GM23338 (cell line): Measurements from ENCODE around the gene PRPF6. TPM values are rescaled to one million over a fixed set of nuclear protein-coding genes. Genes with fewer than 3 reads are reported as not detected.

Source experiments
- ATAC-seq: fragments of 200-7000 bp; cut with Tn5 transposase; 3 replicates; pipeline ENCODE4 v1.9.1; 2020
- DNase-seq: peaks from one replicate; pipeline ENCODE4 v3.0.0-alpha.2; 2015; ENCODE audit warnings: low spot score
- H2AFZ ChIP-seq: fragments of 200-600 bp; sonication (generic); 2 replicates; pipeline ENCODE4 v1.8.0; 2016; ENCODE audit warnings: antibody characterized with exemption, mild to moderate bottlenecking, moderate library complexity
- H3F3A ChIP-seq: fragments of 200-600 bp; sonication (generic); replicated peaks from 2 replicates; pipeline ENCODE4 v1.8.0; 2017; ENCODE audit warnings: antibody characterized with exemption, mixed run types, low read depth
- H3K27ac ChIP-seq: fragments of 200-600 bp; sonication (generic); 2 replicates; pipeline ENCODE4 v1.6.1; 2016; ENCODE audit warnings: low read depth
- H3K27me3 ChIP-seq: fragments of 200-600 bp; sonication (generic); 2 replicates; pipeline ENCODE4 v1.8.0; 2016; ENCODE audit warnings: mild to moderate bottlenecking, mixed run types, moderate library complexity; ENCODE audit not compliant: insufficient read depth
- H3K36me3 ChIP-seq: fragments of 200-600 bp; sonication (generic); 2 replicates; pipeline ENCODE4 v1.8.0; 2016; ENCODE audit warnings: mild to moderate bottlenecking; ENCODE audit not compliant: insufficient read depth
- H3K4me1 ChIP-seq: fragments of 200-600 bp; sonication (generic); 2 replicates; pipeline ENCODE4 v1.8.0; 2016; ENCODE audit warnings: mild to moderate bottlenecking, moderate library complexity; ENCODE audit not compliant: insufficient read depth
- H3K4me2 ChIP-seq: fragments of 200-600 bp; sonication (generic); 2 replicates; pipeline ENCODE4 v1.7.1; 2017; ENCODE audit warnings: mixed run types
- H3K4me3 ChIP-seq: fragments of 200-600 bp; sonication (generic); 2 replicates; pipeline ENCODE4 v1.6.1; 2016; ENCODE audit warnings: mixed run types
- H3K79me2 ChIP-seq: fragments of 200-600 bp; sonication (generic); replicated peaks from 2 replicates; pipeline ENCODE4 v1.8.0; 2017; ENCODE audit warnings: mild to moderate bottlenecking; ENCODE audit not compliant: insufficient read depth
- H3K9me2 ChIP-seq: fragments of 200-600 bp; sonication (generic); 2 replicates; pipeline ENCODE4 v1.8.0; 2017; ENCODE audit not compliant: insufficient read depth
- H4K20me1 ChIP-seq: fragments of 200-600 bp; sonication (generic); replicated peaks from 2 replicates; pipeline ENCODE4 v1.8.0; 2017; ENCODE audit warnings: mild to moderate bottlenecking; ENCODE audit not compliant: insufficient read depth
- H3K27ac Mint-ChIP-seq: 2 replicates; pipeline ENCODE4 v1.8.0; 2020; ENCODE audit warnings: inconsistent platforms, mild to moderate bottlenecking, moderate library complexity, mixed read lengths
- H3K27me3 Mint-ChIP-seq: 3 replicates; pipeline ENCODE4 v1.8.0; 2022; ENCODE audit warnings: low read depth, mild to moderate bottlenecking, moderate library complexity, mixed read lengths, inconsistent platforms; ENCODE audit not compliant: insufficient read depth, poor library complexity
- H3K36me3 Mint-ChIP-seq: 3 replicates; pipeline ENCODE4 v1.8.0; 2021; ENCODE audit warnings: low read depth, mild to moderate bottlenecking, inconsistent platforms, moderate library complexity, mixed read lengths
- H3K4me1 Mint-ChIP-seq: 3 replicates; pipeline ENCODE4 v1.8.0; 2020; ENCODE audit warnings: mild to moderate bottlenecking, inconsistent platforms, mixed read lengths
- H3K4me3 Mint-ChIP-seq: 3 replicates; pipeline ENCODE4 v1.8.0; 2021; ENCODE audit warnings: moderate library complexity, mild to moderate bottlenecking, inconsistent platforms, mixed read lengths
- H3K9me3 Mint-ChIP-seq: 3 replicates; pipeline ENCODE4 v1.8.0; 2020; ENCODE audit warnings: moderate library complexity, mild to moderate bottlenecking, inconsistent platforms, mixed read lengths
- CREB1 ChIP-seq: fragments of 250-450 bp; sonication (Bioruptor Pico); IDR thresholded peaks from 2 replicates; pipeline ENCODE4 v1.5.0; 2020; ENCODE audit warnings: low read depth, mild to moderate bottlenecking, moderate library complexity
- CTCF ChIP-seq, 2 experiments: fragments of 200-600 bp in 1 of 2; sonication (generic) in 1 of 2; conservative IDR thresholded peaks; 2 replicates each; pipeline versions ENCODE4 v1.5.1 to v1.6.1; 2016 to 2017; ENCODE audit warnings: antibody characterized with exemption in 2 of 2, low read depth in 2 of 2, mild to moderate bottlenecking in 2 of 2, moderate library complexity in 1 of 2
- ETS1 ChIP-seq: IDR thresholded peaks from 2 replicates; pipeline ENCODE4 v1.6.1; 2016; ENCODE audit warnings: antibody characterized with exemption
- EZH2 ChIP-seq: fragments of 200-600 bp; sonication (generic); IDR thresholded peaks from one replicate; pipeline ENCODE4 v1.8.0; 2017; ENCODE audit warnings: antibody characterized with exemption, mild to moderate bottlenecking, low read depth; ENCODE audit not compliant: unreplicated experiment
- EZH2phosphoT487 ChIP-seq: fragments of 200-600 bp; sonication (generic); IDR thresholded peaks from one replicate; pipeline ENCODE4 v1.8.1; 2018; ENCODE audit warnings: antibody characterized with exemption; ENCODE audit not compliant: unreplicated experiment
- JUNB ChIP-seq: IDR thresholded peaks from one replicate; pipeline ENCODE4 v1.6.1; 2016; ENCODE audit warnings: antibody characterized with exemption; ENCODE audit not compliant: unreplicated experiment
- NANOG ChIP-seq: IDR thresholded peaks from 2 replicates; pipeline ENCODE4 v1.6.1; 2016; ENCODE audit warnings: antibody characterized with exemption, borderline replicate concordance
- POLR2AphosphoS5 ChIP-seq: IDR thresholded peaks from 2 replicates; pipeline ENCODE4 v1.6.1; 2016; ENCODE audit warnings: antibody characterized with exemption, low read depth
- REST ChIP-seq: IDR thresholded peaks from one replicate; pipeline ENCODE4 v1.6.1; 2018; ENCODE audit warnings: antibody characterized with exemption; ENCODE audit not compliant: unreplicated experiment
- STAT1 ChIP-seq: IDR thresholded peaks from one replicate; pipeline ENCODE4 v1.6.1; 2016; ENCODE audit warnings: antibody characterized with exemption; ENCODE audit not compliant: unreplicated experiment
- ZNF114 ChIP-seq: fragments of 250-450 bp; sonication (Bioruptor Pico); IDR thresholded peaks from 2 replicates; pipeline ENCODE4 v1.5.0; 2020; ENCODE audit warnings: mild to moderate bottlenecking, moderate library complexity
- ZNF331 ChIP-seq: fragments of 250-450 bp; sonication (Bioruptor Pico); IDR thresholded peaks from 2 replicates; pipeline ENCODE4 v1.5.0; 2020; ENCODE audit warnings: low read depth, mild to moderate bottlenecking, moderate library complexity
- ZNF462 ChIP-seq: fragments of 250-450 bp; sonication (Bioruptor Pico); IDR thresholded peaks from 2 replicates; pipeline ENCODE4 v1.5.0; 2020; ENCODE audit warnings: mild to moderate bottlenecking, moderate library complexity
- polyA plus RNA-seq: library from polyadenylated mRNA; unstranded; fragments of >200 nt; fragmentation: Nextera tagmentation; extraction: Ambion mirVana; gene quantifications from 2 replicates; pipeline ENCODE4 v1.2.1, GENCODE V29; 2016
- total RNA-seq: library from RNA; depleted of rRNA; stranded (reverse); fragments of >200 nt; shearing (Covaris generic); gene quantifications from 2 replicates; pipeline ENCODE4 v1.2.3, GENCODE V29; 2014

PRPF6 gene
- total and polyA plus RNA-seq, 2 experiments from 2014 or later, result 53.8 to 79.9 TPM

GRCh38 chr20:64032706-64033624 is 52.0 kb downstream of the PRPF6 start:
- no peaks in the 10 kb centered on the region for H3K9me2 ChIP-seq
- peaks cover 10% of the 10 kb centered on the region; the same call in 1 of the 2 replicates for H3F3A ChIP-seq
- H2AFZ ChIP-seq, result no peak overlapping the region
- peaks cover 15% of the 10 kb centered on the region for H3K27me3 Mint-ChIP-seq
- no peak overlapping the region for H3K4me2 ChIP-seq
- H3K4me1 Mint-ChIP-seq, result peaks cover 24% of the 10 kb centered on the region
- H3K79me2 ChIP-seq, result no peaks in the 10 kb centered on the region
- peaks cover 21% of the 10 kb centered on the region for H3K4me1 ChIP-seq
- H3K36me3 ChIP-seq, result no peaks in the 10 kb centered on the region; the same call in 1 of the 2 replicates
- no peak for ATAC-seq
- H3K27me3 ChIP-seq, result peaks cover 8% of the 10 kb centered on the region; the same call in 1 of the 2 replicates
- H3K36me3 Mint-ChIP-seq, result peaks cover 36% of the 10 kb centered on the region
- TF ChIP-seq NANOG (no peak), ETS1 (no peak), CTCF (conservative IDR thresholded peaks at IDR 0.05; ENCODE audit: low read depth in 2 of 2) (no peak), STAT1 (no peak), POLR2AphosphoS5 (no peak), ZNF331 (no peak), ZNF462 (no peak), JUNB (no peak), REST (no peak), CREB1 (CRISPR knock-in tag) (no peak), EZH2phosphoT487 (no peak), ZNF114 (CRISPR knock-in tag) (no peak), EZH2 (no peak)
- H3K4me3 ChIP-seq, result no peak overlapping the region
- no peak overlapping the region for H3K27ac ChIP-seq
- no peak for DNase-seq
- H4K20me1 ChIP-seq, result no peaks in the 10 kb centered on the region
- no peak overlapping the region for H3K4me3 Mint-ChIP-seq
- no peak overlapping the region for H3K27ac Mint-ChIP-seq
- H3K9me3 Mint-ChIP-seq, result no peaks in the 10 kb centered on the region
